Measurements from ENCODE around the gene PMFBP1. TPM values are rescaled to one million over a fixed set of nuclear protein-coding genes. Genes with fewer than 3 reads are reported as not detected.

PMFBP1 gene
- polyA plus RNA-seq, 10 donors: 0.74 to 3.2 (median 1.5) TPM

DNA sequence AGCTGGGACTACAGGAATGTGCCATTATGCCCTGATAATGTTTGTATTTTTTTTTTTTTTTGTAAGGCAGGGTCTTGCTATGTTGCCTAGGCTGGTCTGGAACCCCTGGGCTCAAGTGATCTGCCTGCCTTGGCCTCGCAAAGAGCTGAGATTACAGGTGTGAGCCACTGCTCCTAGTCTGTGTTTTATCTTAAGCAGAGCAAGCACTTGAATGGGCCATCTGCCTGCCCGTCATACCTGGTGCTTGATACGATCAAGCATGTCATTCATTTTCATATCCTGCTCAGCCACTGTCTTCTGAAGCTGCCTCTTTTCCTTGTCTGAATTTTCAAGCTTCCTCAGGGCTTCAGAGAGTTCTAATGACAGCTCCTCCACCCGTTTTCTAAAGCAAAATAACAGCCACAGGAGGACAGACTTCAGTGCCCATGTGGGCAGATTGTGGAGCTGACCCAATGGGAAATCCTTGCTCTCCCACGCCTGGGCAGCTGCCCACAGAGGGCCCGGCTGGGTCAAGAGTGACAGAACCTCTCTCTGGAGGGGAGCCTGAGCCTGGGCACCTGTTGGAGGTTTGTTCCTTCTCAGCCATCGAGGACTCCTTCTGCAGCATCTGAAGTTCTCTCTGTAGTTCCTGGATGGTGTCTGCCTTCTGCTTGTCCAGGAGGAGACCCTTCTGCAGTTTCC is 41.8 kb downstream of the PMFBP1 start:
- no peak for DNase-seq

- DNase-seq: no peak
These were observed 43.3 kb downstream of the PMFBP1 start for GRCh38 chr16:72128701-72129100.

- DNase-seq: no peak
These were observed 45.6 kb downstream of the PMFBP1 start for GRCh38 chr16:72126429-72126765.

DNA sequence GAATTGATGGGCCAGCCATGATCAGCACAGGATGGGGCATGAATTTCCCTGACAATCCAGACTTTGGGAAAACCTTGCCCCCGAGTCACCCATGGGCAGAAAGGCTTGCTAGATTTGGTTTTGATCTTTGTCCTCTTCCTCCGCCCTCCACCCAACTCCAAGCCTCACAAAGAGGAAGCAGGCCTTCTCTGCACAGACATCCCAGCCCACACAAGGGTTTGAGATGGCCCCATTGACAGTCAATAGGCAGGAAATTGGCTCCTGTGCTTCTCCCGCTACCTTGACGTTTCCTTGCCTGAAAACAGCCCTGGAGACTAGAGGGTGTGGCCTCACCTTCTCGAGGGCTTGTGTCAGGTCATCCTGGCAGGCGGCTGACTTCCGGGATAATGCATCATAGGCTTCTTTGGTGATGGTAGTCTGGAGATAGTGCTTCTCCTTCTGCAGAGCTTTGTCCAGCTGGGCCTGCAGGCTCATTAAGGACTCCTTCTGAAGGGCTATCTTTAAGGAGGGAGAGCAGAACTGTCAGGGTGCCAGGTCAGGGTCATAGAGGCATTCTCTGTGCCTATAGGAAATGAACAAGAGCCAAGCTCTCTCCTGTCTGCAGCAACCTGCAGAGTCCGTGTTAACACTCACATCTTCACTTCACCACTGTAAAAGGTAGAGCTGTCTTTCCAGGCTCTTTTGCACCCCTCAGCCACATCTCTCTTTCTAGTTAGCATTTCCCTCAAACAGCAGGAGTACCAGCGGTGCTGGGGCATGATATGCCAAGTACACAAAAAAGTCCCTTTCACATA is 46.1 kb downstream of the PMFBP1 start:
- no peak for DNase-seq

- DNase-seq: peak; percentile 52 to 88 (median 75)
These were observed 47.0 kb downstream of the PMFBP1 start for GRCh38 chr16:72124761-72125634.

DNA sequence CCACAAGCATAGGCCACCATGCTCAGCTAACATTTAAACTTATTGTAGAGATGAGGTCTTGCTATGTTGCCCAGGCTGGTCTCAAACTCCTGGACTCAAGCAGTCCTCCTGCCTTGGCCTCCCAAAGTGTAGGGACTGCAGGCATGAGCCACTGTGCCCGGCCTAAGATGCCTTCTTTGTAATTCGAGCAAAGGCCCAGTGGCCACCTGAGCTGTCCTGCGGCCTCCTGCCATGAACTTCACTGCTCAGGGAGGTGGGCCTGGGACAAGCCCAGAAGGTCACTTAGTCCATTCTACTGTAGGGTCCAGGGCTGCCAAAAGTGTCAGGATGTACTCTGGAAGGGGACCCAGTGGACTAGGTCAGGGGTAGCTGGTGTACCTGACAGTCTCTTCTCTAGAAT is 47.8 kb downstream of the PMFBP1 start:
- no peak for DNase-seq

DNA sequence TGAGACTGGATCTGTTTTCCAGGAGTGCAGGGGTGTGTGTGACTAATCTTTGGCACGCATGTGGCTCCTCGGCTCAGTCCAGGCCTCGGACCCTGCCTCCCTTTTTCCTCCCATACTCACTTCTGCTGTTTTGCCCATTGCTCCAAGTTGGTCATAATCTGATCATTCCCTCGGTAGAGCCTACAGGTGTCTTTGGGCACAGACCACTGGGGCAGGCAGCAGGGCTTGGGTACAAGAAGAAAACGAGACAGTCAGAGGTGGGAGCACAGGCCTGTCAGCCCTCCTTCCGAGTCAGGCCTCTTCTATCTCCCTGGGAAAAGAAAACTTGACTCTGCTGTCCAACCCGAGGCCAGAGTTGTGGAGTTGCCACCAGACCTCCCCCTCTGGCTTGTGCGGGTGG is 48.5 kb downstream of the PMFBP1 start:
- no peak for DNase-seq

DNA sequence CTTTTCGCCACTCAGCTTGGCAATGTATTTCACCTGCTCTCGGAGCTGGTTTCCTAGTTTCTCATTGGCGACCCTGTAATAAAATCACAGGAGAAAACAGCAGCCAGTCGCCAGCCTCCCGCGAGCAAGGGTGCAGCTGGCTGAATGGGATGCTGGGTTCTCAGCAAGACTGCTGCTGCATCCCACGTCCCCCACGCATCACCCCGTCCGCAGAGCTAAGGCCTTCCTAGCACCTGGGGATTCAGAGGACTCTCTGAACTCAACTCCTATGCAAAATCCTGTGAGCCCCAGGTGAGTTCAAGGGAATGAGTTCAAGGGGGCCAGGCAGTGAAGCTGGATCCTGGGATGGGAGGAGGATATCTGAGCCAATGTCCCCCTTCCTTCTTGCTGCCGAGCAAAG is 49.0 kb downstream of the PMFBP1 start:
- no peak for DNase-seq

DNA sequence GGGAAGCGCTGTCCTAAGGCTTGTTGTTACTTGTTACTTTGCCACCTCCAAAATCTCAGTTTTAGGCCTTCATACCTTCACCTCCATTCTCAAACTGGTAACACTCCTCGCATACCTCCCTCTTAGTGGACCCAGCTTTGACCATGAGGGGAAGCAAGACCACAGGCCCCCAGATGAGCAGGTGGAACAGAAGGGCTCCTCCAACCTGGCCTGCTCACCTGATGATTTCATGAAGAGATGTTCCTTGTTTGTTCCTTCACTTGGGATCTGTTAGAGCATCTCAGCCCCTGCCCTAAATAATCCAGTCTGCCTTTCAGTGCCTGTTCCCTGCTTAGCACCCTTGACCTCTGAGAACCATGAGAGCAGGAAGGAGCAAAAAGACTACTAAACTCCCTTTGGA is 49.6 kb downstream of the PMFBP1 start:
- DNase-seq: no peak

GRCh38 chr16:72120026-72120425 is 51.9 kb downstream of the PMFBP1 start:
- DNase-seq: no peak

DNA sequence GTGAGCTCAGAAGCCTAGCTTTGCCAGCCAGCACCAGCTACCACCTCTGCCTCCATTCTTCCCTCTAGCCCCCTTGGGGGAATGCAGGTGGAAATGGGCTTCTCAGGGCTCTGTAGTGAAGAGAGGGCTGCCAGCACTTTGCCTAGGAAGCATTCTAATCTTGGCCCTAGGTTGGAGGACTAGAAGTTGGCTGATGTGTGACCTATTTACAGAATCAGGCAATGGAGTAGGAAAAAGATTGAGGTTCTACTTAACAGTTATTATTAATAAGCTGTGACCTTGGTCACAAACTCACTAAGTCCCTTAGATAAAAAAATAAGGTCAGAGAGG is 58.4 kb downstream of the PMFBP1 start:
- DNase-seq: no peak

- DNase-seq: no peak
These were observed 58.9 kb downstream of the PMFBP1 start for GRCh38 chr16:72112906-72113615.

DNA sequence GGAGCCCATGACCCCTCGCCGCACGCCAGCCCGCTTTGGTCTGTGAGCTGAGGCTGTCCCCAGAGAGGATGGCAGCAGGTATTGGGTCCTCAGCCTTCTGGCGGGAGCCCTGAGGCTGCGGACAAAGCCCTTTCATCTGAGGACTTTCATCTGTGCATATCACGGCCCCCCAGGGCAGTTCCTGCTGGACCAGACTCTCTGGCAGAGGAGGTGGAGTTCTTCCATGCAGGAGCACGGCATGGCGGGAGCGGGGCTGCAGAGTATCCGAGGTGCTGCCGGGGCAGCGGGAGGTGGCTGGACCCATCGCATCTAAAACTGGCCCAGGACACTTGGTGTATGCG is 59.5 kb downstream of the PMFBP1 start:
- DNase-seq: no peak

GRCh38 chr16:72111657-72112451 is 60.1 kb downstream of the PMFBP1 start:
- DNase-seq: no peak

DNA sequence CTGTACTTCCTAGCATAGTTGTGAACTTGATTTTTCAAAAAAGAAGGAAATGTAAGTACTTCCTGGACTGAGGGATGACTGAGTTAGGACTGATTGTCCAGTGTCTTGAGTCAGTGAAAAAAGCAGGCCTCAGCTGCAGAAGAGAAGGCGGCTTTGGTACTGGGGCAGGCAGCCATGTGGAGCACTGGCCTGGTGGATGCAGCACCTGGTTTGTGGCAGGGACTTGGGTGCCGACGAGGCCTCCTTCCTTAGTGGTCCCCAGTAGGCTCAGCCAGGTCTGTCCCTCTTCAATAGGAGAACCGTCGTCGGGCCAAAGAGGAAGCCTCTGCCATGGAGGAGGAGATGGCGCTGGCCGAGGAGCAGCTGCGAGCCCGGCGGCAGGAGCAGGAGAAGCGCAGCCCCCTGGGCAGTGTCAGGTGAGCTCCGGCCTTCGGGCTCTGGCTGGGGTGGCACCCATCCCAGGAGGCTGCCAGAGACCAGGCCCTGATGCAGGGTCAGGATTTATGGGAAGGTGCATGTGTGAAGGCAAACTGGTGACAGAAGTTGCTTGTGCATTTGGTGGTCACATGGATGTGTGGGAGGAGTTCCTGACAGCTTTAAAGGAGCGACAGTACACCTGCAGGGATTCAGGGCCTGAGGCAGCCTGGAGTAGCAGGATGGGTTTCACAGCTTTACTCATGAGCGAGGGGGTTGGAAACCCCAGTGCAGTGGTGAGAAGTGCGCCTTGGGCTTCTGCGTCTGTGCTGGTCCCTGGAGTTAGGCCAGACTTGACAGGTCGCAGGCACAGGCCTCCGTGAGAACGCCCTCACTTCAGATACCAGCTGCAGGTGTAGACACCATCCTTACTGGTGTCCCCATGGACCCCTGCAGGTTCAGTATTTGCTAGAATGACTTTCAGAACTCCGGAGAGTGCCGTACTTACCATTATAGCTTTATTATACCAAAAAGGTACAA is 61.0 kb downstream of the PMFBP1 start:
- DNase-seq: no peak

GRCh38 chr16:72109966-72110530 is 61.9 kb downstream of the PMFBP1 start:
- no peak for DNase-seq

- DNase-seq: no peak
These were observed 62.7 kb downstream of the PMFBP1 start for GRCh38 chr16:72109300-72109699.

DNA sequence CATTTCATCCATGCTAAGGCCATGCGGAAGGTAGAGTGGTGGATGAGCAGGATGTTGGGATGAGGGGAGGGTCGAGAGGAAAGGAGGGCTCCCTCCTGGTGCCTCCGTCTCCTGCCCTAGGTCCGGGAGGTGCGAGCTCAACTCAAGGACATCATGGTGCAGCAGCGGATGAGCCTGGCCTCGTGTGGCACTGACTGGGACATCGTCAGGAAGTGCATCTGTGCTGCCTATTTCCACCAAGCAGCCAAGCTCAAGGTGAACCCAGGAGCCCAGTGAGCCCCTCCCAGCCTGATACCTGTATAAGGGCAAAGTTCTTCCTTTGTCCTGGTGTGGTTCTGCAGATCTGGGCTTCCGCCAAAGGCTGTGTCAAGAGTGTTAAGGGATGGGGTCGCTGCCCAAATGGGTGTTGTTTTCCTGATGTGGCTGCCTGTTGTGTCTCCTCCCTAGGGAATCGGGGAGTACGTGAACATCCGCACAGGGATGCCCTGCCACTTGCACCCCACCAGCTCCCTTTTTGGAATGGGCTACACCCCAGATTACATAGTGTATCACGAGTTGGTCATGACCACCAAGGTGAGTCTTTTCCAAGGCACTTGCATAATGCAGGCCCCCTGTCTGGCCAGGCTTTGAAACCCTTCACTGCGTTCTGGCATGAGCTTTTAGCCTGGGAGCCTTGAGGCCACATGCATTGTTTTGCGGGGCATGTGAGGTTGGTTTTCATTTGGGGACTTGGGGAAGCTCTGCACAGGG is 63.4 kb downstream of the PMFBP1 start:
- no peak for DNase-seq

DNA sequence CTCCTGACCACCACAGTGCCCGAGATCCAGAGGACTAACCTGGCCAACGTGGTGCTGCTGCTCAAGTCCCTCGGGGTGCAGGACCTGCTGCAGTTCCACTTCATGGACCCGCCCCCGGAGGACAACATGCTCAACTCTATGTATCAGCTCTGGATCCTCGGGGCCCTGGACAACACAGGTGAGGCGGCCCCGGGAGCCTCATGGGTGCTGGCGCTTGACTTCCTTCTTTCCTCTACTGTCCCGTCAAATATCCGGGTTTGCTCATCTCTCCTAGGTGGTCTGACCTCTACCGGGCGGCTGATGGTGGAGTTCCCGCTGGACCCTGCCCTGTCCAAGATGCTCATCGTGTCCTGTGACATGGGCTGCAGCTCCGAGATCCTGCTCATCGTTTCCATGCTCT is 64.6 kb downstream of the PMFBP1 start:
- DNase-seq: no peak

Data from muscle of back (tissue), 11 donors.